ENCODE results near the gene STK26.
A peak's percentile ranks its signal among the peaks of the same experiment; 100 is the strongest.
"Not testable (repeated sequence)": the region's sequence is repeated elsewhere in the genome, so short reads cannot be mapped to it uniquely, and the experiment has no call there.

The STK26 gene

DNA sequence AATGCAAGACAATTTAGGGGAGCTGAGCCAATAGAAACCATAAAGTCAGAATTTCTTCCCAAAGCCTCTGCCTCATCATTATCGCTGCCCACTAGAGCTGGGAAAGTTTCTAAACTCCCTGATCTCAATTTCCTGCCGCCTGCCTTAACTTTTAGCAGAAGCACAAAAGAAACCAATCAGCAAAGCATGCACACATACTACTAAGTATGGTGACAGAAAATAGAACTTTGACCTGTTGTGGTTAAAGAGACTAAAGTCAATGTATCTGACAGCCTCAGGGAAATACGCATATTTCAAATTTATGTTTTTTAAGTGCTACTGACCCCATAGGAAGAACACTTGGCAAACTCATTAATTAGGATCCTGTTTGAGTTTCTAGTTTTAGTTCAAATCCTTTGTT, 10.1 kb downstream of the STK26 start:
- DNase-seq (ENCODE audit: low read depth): no peak
- H3K4me3 ChIP-seq (ENCODE audit: low read depth, low read length): no peak overlapping the region

GRCh38 chrX:132034648-132035047, 11.5 kb downstream of the STK26 start:
- DNase-seq (ENCODE audit: low read depth): no peak
- H3K4me3 ChIP-seq (ENCODE audit: low read depth, low read length): no peak overlapping the region

DNA sequence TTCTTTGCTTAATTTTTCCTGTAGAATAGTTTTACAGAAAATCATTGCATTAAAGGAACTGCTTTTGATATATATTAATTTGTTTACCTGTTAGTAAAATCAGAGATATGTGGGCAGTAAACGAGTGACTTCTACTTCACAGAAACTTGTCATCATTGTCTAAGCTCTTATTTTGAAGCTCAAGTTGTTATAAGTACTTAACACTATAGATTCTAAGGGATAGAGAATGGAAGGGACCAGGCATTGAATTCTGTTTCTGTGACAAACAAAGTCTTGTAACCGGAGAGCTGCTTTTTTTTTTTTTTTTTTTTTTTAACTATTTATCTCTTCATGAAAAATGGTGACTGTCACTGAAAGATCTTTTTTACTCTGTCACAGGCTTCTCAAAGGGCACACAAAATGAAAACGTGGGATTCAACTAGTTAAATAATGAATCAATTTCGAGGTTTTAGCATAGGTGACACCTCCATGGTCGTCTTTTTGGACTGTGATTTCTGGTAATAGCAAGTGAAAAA, 14.4 kb downstream of the STK26 start:
- no peak for DNase-seq (ENCODE audit: low read depth)
- H3K4me3 ChIP-seq (ENCODE audit: low read depth, low read length): no peak overlapping the region

DNA sequence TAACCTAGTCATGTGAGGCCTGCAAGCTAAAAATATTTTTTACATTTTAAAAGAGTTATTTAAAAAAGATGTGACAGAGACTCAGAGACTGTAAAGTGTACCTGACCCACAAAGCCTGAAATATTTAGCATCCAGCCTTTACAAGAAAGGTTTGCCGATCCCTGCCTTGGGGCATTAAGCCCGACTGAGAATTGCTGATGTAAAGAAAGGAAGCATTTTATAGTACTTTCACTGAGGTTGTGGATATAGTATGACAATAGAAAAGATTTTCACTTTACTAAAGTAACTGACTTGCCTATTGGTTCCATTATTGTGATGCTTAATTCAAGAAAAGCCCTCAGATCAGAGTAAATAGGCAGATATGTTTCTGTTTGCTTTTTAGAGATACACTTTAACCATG, 17.0 kb downstream of the STK26 start:
- no peak for DNase-seq (ENCODE audit: low read depth)
- H3K4me3 ChIP-seq (ENCODE audit: low read depth, low read length): no peak overlapping the region

DNA sequence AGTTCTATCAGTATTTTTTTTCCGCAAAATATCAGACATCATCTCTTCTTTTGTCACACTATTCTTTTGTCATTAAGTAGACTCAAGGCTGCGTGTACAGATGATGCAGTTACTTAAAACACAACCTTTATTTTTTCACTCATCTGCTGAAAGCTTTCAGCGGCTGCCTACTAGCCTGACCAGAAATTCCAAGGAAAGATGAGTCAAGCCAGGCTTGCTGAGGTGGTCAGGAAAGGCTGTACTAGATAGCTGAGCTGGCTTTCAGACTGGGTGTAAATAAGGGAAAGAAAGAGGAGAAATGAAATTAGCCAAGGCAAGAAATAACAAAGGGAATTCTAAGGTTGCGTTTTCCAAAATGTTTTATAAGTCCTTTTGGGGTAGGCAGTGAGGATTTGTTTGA, 17.9 kb downstream of the STK26 start:
- DNase-seq (ENCODE audit: low read depth): peak; percentile 24
- no peak overlapping the region for H3K4me3 ChIP-seq (ENCODE audit: low read depth, low read length)

DNA sequence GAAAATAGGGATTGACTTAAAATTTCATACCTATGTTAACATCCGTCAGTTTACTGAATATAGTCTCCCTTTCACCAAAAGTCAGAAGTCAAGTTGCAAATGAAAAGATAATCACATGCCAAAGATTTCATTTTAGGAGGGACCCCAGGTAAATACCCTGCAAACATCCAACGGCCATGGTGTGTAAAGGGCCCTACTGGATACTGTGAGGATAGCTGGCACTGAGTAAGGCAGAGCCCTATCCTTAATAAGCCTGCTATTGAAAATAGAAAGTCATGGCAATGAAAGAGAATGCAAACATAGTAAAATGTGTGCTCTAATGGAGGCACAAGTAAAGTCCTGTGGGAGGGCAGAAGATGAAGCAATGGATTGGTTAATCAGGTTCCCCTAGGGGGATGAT, 20.9 kb downstream of the STK26 start:
- no peak overlapping the region for H3K4me3 ChIP-seq (ENCODE audit: low read depth, low read length)
- DNase-seq (ENCODE audit: low read depth): no peak

DNA sequence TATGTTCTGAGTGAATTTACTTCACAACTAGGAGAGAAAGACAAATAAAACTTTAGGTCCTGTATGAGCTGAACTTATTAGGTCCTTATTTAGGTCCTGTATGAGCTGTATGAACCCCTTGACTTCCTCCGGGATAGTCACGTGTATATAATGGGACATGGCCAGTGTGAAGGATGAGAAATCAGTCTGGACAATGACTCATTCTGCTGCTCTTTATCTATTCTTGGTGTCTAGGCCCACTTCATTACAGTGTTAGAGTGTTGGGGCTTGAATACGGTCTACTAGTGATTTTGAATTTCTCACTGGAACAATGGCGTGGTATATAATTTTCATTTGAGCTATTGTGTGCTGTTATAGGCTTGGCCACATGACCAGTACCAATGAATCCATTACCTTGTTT, 21.9 kb downstream of the STK26 start:
- DNase-seq (ENCODE audit: low read depth): no peak
- no peak overlapping the region for H3K4me3 ChIP-seq (ENCODE audit: low read depth, low read length)

DNA sequence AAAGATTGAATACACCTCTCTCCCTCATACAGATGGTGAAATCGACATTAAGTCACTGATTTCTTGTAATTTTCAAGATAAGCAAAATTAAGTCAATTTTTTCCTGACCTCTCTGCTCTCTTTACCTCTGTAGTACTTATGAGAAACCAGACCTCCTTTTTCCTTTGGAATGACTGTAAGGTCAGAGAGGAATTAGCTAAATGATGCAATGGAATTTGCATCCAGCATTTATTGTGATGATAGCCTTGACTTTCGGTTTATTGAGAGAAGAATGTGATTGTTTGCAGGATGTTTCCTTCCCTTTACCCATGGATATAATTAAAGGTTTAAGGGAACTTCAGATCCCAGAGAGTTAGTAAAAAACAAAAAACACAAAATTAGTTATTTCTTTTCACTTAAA, 22.4 kb downstream of the STK26 start:
- DNase-seq (ENCODE audit: low read depth): no peak
- H3K4me3 ChIP-seq (ENCODE audit: low read depth, low read length): no peak overlapping the region

GRCh38 chrX:132046533-132046932, 23.4 kb downstream of the STK26 start:
- H3K4me3 ChIP-seq (ENCODE audit: low read depth, low read length): no peak overlapping the region
- DNase-seq (ENCODE audit: low read depth): no peak

DNA sequence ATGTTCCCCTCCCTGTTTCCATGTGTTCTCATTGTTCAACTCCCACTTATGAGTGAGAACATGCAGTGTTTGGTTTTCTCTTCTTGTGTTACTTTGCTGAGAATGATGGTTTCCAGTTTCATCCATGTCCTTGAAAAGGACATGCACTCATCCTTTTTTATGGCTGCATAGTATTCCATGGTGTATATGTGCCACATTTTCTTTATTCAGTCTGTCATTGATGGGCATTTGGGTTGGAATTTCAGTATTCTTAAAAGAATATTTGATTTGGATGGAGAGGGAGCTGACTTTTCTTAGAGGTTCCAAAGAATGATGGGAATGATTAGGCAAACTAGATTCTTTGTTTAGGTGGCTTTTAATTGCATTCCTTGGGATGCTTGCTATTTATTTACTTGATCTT, 28.7 kb downstream of the STK26 start:
- not testable (repeated sequence) for H3K4me3 ChIP-seq (ENCODE audit: low read depth, low read length); DNase-seq (ENCODE audit: low read depth)

GRCh38 chrX:132058050-132058449, 34.9 kb downstream of the STK26 start:
- no peak for DNase-seq (ENCODE audit: low read depth)
- no peak overlapping the region for H3K4me3 ChIP-seq (ENCODE audit: low read depth, low read length)

DNA sequence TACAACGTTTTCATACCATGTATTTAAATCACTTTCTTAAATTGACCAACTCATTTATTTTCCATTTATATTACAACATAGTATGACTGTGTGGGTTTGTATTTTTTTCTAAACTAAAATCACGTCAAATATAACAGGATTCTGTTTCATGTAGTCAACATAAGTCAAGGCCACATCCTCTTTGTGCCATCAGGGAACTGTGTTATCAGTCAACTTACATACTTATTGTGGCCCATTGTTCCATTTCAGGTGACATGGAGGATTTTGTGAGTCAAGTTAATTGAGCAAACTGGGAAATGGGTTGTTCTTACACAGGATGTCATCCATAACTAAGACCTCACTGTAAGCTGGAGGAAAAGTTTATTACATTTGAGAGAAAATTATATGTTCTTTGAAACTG, 35.9 kb downstream of the STK26 start:
- no peak overlapping the region for H3K4me3 ChIP-seq (ENCODE audit: low read depth, low read length)
- DNase-seq (ENCODE audit: low read depth): no peak

- DNase-seq (ENCODE audit: low read depth): no peak
Observed at GRCh38 chrX:132059973-132060540, 37.0 kb downstream of the STK26 start.

GRCh38 chrX:132063334-132063733, 40.2 kb downstream of the STK26 start:
- H3K4me3 ChIP-seq (ENCODE audit: low read depth, low read length): no peak overlapping the region
- no peak for DNase-seq (ENCODE audit: low read depth)

More at GRCh38 chrX:132059973-132060540, 37.0 kb downstream of the STK26 start:
- no peak overlapping the region for H3K4me3 ChIP-seq (ENCODE audit: low read depth, low read length)

- H3K4me3 ChIP-seq (ENCODE audit: low read depth, low read length): no peak overlapping the region
- no peak for DNase-seq (ENCODE audit: low read depth)
Observed at GRCh38 chrX:132063862-132064261, 40.8 kb downstream of the STK26 start.

GRCh38 chrX:132068405-132068804, 45.3 kb downstream of the STK26 start:
- H3K4me3 ChIP-seq (ENCODE audit: low read depth, low read length): no peak overlapping the region
- DNase-seq (ENCODE audit: low read depth): no peak

DNA sequence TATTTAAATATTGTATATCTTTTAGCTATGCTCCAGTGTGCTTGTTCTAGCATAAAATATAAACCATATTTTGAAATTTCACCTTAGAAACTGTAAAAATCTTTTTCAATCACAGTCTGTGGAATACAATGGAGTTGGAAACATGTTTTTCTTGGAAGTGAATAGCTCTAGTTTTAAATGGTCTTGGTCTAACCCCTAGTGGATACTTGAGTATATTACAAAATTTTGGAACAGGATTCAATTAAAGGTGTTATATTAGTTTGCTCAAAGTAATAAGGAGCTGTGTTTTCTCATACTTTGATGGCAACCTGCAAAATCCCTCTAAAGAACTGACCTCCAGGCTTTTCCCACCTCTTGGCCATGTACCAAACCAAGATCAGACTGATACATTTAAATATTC, 48.2 kb downstream of the STK26 start:
- DNase-seq (ENCODE audit: low read depth): no peak
- H3K4me3 ChIP-seq (ENCODE audit: low read depth, low read length): no peak overlapping the region

DNA sequence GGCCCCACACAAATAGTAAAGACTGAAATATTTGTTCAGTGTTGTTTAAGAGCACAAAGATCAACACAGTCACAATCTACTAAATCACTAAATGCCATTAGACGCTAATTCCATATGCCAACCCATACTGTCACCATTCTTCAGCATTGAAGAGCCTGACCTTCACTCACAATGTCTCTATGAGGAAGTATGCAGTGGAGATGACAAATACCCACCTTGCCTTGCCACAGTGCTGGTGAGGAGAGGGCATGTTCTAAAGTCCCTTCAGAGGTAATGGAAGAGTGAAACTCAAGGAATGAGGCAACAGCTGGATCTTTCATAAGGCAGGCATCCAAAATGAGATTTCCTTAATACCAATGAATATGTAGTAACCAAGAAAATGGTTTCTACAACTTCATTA, 54.3 kb downstream of the STK26 start:
- DNase-seq (ENCODE audit: low read depth): no peak
- no peak overlapping the region for H3K4me3 ChIP-seq (ENCODE audit: low read depth, low read length)

GRCh38 chrX:132077912-132078311, 54.8 kb downstream of the STK26 start:
- H3K4me3 ChIP-seq (ENCODE audit: low read depth, low read length): no peak overlapping the region
- no peak for DNase-seq (ENCODE audit: low read depth)

GRCh38 chrX:132085786-132086185, 62.7 kb downstream of the STK26 start:
- DNase-seq (ENCODE audit: low read depth): no peak

DNA sequence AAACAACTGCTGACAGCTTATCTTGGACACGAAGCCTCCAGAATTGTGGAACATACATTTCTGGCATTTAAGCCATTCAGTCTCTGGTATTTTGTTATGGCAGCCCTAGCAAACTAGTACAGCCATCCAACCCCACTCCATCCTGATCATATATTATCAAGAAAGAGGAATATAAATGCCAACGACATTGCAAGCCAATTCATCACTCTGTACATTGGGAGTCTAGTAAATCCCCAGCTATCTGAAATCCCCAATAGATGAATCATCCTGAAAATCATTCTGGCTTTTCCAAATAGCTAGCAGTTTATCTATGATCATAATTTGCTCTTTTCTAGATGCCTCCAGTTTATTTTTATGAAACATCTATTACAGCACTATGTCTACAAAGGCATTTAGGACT, 63.6 kb downstream of the STK26 start:
- no peak overlapping the region for H3K4me3 ChIP-seq (ENCODE audit: low read depth, low read length)
- peak; percentile 10 for DNase-seq (ENCODE audit: low read depth)

More at GRCh38 chrX:132085786-132086185, 62.7 kb downstream of the STK26 start:
- no peak overlapping the region for H3K4me3 ChIP-seq (ENCODE audit: low read depth, low read length)

- DNase-seq (ENCODE audit: low read depth): no peak
Observed at GRCh38 chrX:132088864-132089263, 65.8 kb downstream of the STK26 start.

More at GRCh38 chrX:132088864-132089263, 65.8 kb downstream of the STK26 start:
- no peak overlapping the region for H3K4me3 ChIP-seq (ENCODE audit: low read depth, low read length)
